Measurements from ENCODE around the gene SLC33A1. TPM values are rescaled to one million over a fixed set of nuclear protein-coding genes. Genes with fewer than 3 reads are reported as not detected.
A peak's percentile ranks its signal among the peaks of the same experiment; 100 is the strongest.

Gene SLC33A1
- total and polyA plus RNA-seq, 2 of the 13 experiments (the other 11 are each of a cell fraction or from before 2014, with no cell fraction given): 20.0 to 32.1 TPM

GRCh38 chr3:155870133-155870944 lies 16.1 kb upstream of the SLC33A1 start, which contains the start of gene GMPS (continued):
- TF ChIP-seq ZNF281 (CRISPR knock-in tag; IDR thresholded peaks at IDR 0.05; ENCODE audit: borderline replicate concordance) (no peak), ZBTB33 (CRISPR knock-in tag; IDR thresholded peaks at IDR 0.05) (no peak), MEIS2 (CRISPR knock-in tag; IDR thresholded peaks at IDR 0.05) (no peak), ZNF263 (CRISPR knock-in tag; IDR thresholded peaks at IDR 0.05) (no peak), EHMT2 (IDR thresholded peaks at IDR 0.05; ENCODE audit: borderline replicate concordance, low read depth, low read length) (no peak), ZBTB38 (CRISPR knock-in tag; IDR thresholded peaks at IDR 0.05) (peak; percentile 35; the same call in 1 of the 2 replicates), GMEB2 (CRISPR knock-in tag; IDR thresholded peaks at IDR 0.05; ENCODE audit: low read depth) (no peak), RORA (CRISPR knock-in tag; IDR thresholded peaks at IDR 0.05) (no peak), SP1 (IDR thresholded peaks at IDR 0.05) (no peak), SP1 (CRISPR knock-in tag; IDR thresholded peaks at IDR 0.05) (peak; percentile 80), SIN3B (IDR thresholded peaks at IDR 0.05; ENCODE audit: low read length) (no peak), MTF2 (CRISPR knock-in tag; IDR thresholded peaks at IDR 0.05; ENCODE audit: borderline replicate concordance) (no peak), HDAC6 (IDR thresholded peaks at IDR 0.05; ENCODE audit: low read depth, low read length) (no peak), GFI1 (CRISPR knock-in tag; IDR thresholded peaks at IDR 0.05; ENCODE audit: borderline replicate concordance) (no peak), ZNF367 (CRISPR knock-in tag; IDR thresholded peaks at IDR 0.05; ENCODE audit: borderline replicate concordance) (no peak), ZBTB26 (CRISPR knock-in tag; IDR thresholded peaks at IDR 0.05; ENCODE audit: borderline replicate concordance) (peak; percentile 6; the same call in 1 of the 2 replicates), SIN3A (IDR thresholded peaks at IDR 0.05; ENCODE audit: borderline replicate concordance, low read depth, low read length) (0 out of 2 replicates have a peak, but pooled peaks have one; percentile 17), ZNF691 (CRISPR knock-in tag; IDR thresholded peaks at IDR 0.05; ENCODE audit: borderline replicate concordance, low read depth) (no peak), GABPB1 (CRISPR knock-in tag; IDR thresholded peaks at IDR 0.05) (peak; percentile 85)
